Erythroblast (primary cell): ENCODE data around the gene RIMS1.

Source experiments
- GATA1 ChIP-seq: IDR thresholded peaks from 2 replicates; pipeline ENCODE4 v1.6.1; 2011; ENCODE audit warnings: low read depth, mild to moderate bottlenecking, control low read depth, low read length, moderate library complexity
- POLR2A ChIP-seq: IDR thresholded peaks from 2 replicates; pipeline ENCODE4 v1.6.1; 2011; ENCODE audit warnings: mild to moderate bottlenecking, low read length

DNA sequence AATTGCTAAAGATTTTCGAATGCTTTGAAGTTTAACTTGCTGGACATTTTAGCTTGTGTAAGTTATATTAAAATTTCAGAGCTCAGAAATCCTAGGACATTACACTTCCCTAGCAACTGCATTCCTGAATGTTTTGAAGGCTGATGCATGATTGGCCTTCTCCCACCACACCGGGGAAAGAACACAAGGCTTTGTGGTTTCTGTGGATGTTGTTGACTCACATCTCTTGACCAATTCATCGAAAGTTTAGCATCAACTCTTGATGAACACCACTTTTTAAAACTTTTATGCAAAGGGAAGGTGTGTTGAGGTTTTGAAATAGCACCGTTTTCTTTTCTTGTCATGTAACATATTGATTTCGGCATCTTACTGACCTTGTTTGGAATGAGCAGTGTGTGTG, 81.1 kb downstream of the RIMS1 start:
- TF ChIP-seq POLR2A (no peak), GATA1 (no peak)
